SK-N-SH (cell line): ENCODE measurements around the gene SNX6. TPM values are rescaled to one million over a fixed set of nuclear protein-coding genes. Genes with fewer than 3 reads are reported as not detected.

ENCODE experiments used
- CTCF ChIA-PET: fragments of 300-600, 350-600 bp; formaldehyde crosslinking; extraction: SDS; loops from one replicate; lab custom pipeline; 2021; lab: Yijun Ruan, JAX
- POLR2A ChIA-PET: fragments of 350-600 bp; sonication (Branson Sonifier 250); formaldehyde crosslinking; extraction: SDS; loops from one replicate; lab custom pipeline; 2020; ENCODE audit warnings: antibody characterized with exemption, inconsistent platforms; lab: Yijun Ruan, JAX
- DNase-seq: peaks from one replicate; pipeline ENCODE4 v3.0.0; 2012
- H2AFZ ChIP-seq: fragments of 200-600 bp; sonication (generic); 2 replicates; pipeline ENCODE4 v1.8.1; 2016; ENCODE audit warnings: antibody characterized with exemption, mild to moderate bottlenecking, low read depth
- H3F3A ChIP-seq: fragments of 200-600 bp; sonication (generic); replicated peaks from 2 replicates; pipeline ENCODE3; 2016; ENCODE audit warnings: antibody characterized with exemption, mild to moderate bottlenecking; ENCODE audit not compliant: insufficient read depth
- H3K27ac ChIP-seq, 2 experiments: fragments of 200-500 bp in 1 of 2; fragments of 200-600 bp in 1 of 2; sonication (Bioruptor generic) in 1 of 2; sonication (generic), shearing (Covaris generic) in 1 of 2; 2 replicates each; pipeline versions ENCODE4 v1.5.1 to v1.6.1; 2014 to 2016; ENCODE audit warnings: low read depth in 2 of 2, inconsistent platforms in 1 of 2, low read length in 1 of 2, mild to moderate bottlenecking in 1 of 2, mixed read lengths in 1 of 2
- H3K27me3 ChIP-seq: fragments of 200-600 bp; sonication (generic), shearing (Covaris generic); 2 replicates; pipeline ENCODE4 v1.6.1; 2016; ENCODE audit warnings: mixed run types; ENCODE audit not compliant: insufficient read depth
- H3K36me3 ChIP-seq, 2 experiments: fragments of 200-500 bp in 1 of 2; fragments of 200-600 bp in 1 of 2; sonication (Bioruptor generic) in 1 of 2; sonication (generic) in 1 of 2; replicated peaks in 1 of 2; 2 replicates each; pipeline versions ENCODE3 to v1.5.1; 2014 to 2016; ENCODE audit warnings: low read length in 1 of 2, mild to moderate bottlenecking in 1 of 2; ENCODE audit not compliant: insufficient read depth in 2 of 2, control insufficient read depth in 1 of 2
- H3K4me1 ChIP-seq, 2 experiments: fragments of 200-500 bp in 1 of 2; fragments of 200-600 bp in 1 of 2; sonication (Bioruptor generic) in 1 of 2; sonication (generic), shearing (Covaris generic) in 1 of 2; 2 replicates each; pipeline versions ENCODE4 v1.5.1 to v1.6.1; 2014 to 2016; ENCODE audit warnings: low read depth in 1 of 2, low read length in 1 of 2, mixed run types in 1 of 2; ENCODE audit not compliant: insufficient read depth in 2 of 2, control insufficient read depth in 1 of 2
- H3K4me2 ChIP-seq: fragments of 200-600 bp; sonication (generic), shearing (Covaris generic); 2 replicates; pipeline ENCODE4 v1.6.1; 2017; ENCODE audit warnings: mixed run types
- H3K4me3 ChIP-seq, 2 experiments: fragments of 200-500 bp in 1 of 2; fragments of 200-600 bp in 1 of 2; sonication (Bioruptor generic) in 1 of 2; sonication (generic), shearing (Covaris generic) in 1 of 2; 2 replicates each; pipeline versions ENCODE4 v1.5.1 to v1.8.1; 2014 to 2016; ENCODE audit warnings: low read depth in 2 of 2, inconsistent platforms in 1 of 2, low read length in 1 of 2, mild to moderate bottlenecking in 1 of 2, mixed read lengths in 1 of 2, moderate library complexity in 1 of 2
- H3K79me2 ChIP-seq: fragments of 200-600 bp; sonication (generic); 2 replicates; pipeline ENCODE4 v1.8.1; 2017; ENCODE audit warnings: mild to moderate bottlenecking; ENCODE audit not compliant: insufficient read depth
- H3K9ac ChIP-seq: fragments of 200-600 bp; sonication (generic); 2 replicates; pipeline ENCODE4 v1.6.1; 2017; ENCODE audit warnings: mixed run types
- H3K9me2 ChIP-seq: fragments of 200-600 bp; sonication (generic); 2 replicates; pipeline ENCODE4 v1.6.1; 2017; ENCODE audit warnings: mixed run types
- H3K9me3 ChIP-seq: fragments of 200-600 bp; sonication (generic); 2 replicates; pipeline ENCODE4 v1.6.1; 2017; ENCODE audit warnings: mixed run types, mild to moderate bottlenecking, moderate library complexity
- H4K20me1 ChIP-seq: fragments of 200-600 bp; sonication (generic); 2 replicates; pipeline ENCODE4 v1.6.1; 2017; ENCODE audit warnings: mild to moderate bottlenecking, mixed run types; ENCODE audit not compliant: insufficient read depth
- CHD2 ChIP-seq: fragments of 150-350 bp; IDR thresholded peaks from 2 replicates; pipeline ENCODE4 v1.6.1; 2018; ENCODE audit warnings: low read length; ENCODE audit not compliant: partially characterized antibody
- EP300 ChIP-seq, 2 experiments: IDR thresholded peaks; 2 replicates each; pipeline versions ENCODE4 v1.4.0 to v1.6.1; 2012; ENCODE audit warnings: borderline replicate concordance in 1 of 2, low read depth in 1 of 2, low read length in 1 of 2
- EZH2phosphoT487 ChIP-seq: fragments of 200-600 bp; sonication (generic); IDR thresholded peaks from 2 replicates; pipeline ENCODE4 v1.6.1; 2017; ENCODE audit warnings: low read depth, mixed run types, mild to moderate bottlenecking, antibody characterized with exemption, moderate library complexity, borderline replicate concordance
- FOXM1 ChIP-seq: IDR thresholded peaks from 2 replicates; pipeline ENCODE4 v1.4.0; 2012; ENCODE audit warnings: low read depth, mild to moderate bottlenecking
- MEF2A ChIP-seq: IDR thresholded peaks from 2 replicates; pipeline ENCODE4 v1.4.0; 2012; ENCODE audit warnings: low read depth, borderline replicate concordance
- NFIC ChIP-seq: IDR thresholded peaks from 2 replicates; pipeline ENCODE4 v1.4.0; 2012; ENCODE audit warnings: borderline replicate concordance
- POLR2AphosphoS5 ChIP-seq: IDR thresholded peaks from 2 replicates; pipeline ENCODE4 v1.6.1; 2012; ENCODE audit warnings: low read depth, low read length
- RAD21 ChIP-seq: IDR thresholded peaks from 2 replicates; pipeline ENCODE4 v1.6.1; 2012; ENCODE audit warnings: mild to moderate bottlenecking, low read length
- RCOR1 ChIP-seq: fragments of 150-350 bp; IDR thresholded peaks from 2 replicates; pipeline ENCODE4 v1.6.1; 2017; ENCODE audit warnings: antibody characterized with exemption, low read length
- RFX5 ChIP-seq: IDR thresholded peaks from 2 replicates; pipeline ENCODE4 v1.6.1; 2012; ENCODE audit warnings: mild to moderate bottlenecking, improper control_type of control experiment, low read length
- RXRA ChIP-seq: IDR thresholded peaks from 2 replicates; pipeline ENCODE4 v1.4.0; 2012; ENCODE audit warnings: low read depth, mild to moderate bottlenecking, borderline replicate concordance
- SIN3A ChIP-seq: IDR thresholded peaks from 2 replicates; pipeline ENCODE4 v1.6.1; 2012; ENCODE audit warnings: low read depth, mild to moderate bottlenecking, low read length, moderate library complexity, borderline replicate concordance
- TAF1 ChIP-seq: IDR thresholded peaks from 2 replicates; pipeline ENCODE4 v1.6.1; 2012; ENCODE audit warnings: low read depth, mild to moderate bottlenecking, low read length, moderate library complexity, borderline replicate concordance
- TCF12 ChIP-seq: IDR thresholded peaks from 2 replicates; pipeline ENCODE4 v1.4.0; 2012
- YY1 ChIP-seq: IDR thresholded peaks from 2 replicates; pipeline ENCODE4 v1.4.0; 2012; ENCODE audit warnings: low read depth, mild to moderate bottlenecking
- WGBS: methylation state at CpG from one replicate; pipeline ENCODE4 v1.1.6; 2017; ENCODE audit warnings: low lambda C conversion rate; 5-methylcytosine and 5-hydroxymethylcytosine counted together
- polyA plus RNA-seq, 3 experiments: library from polyadenylated mRNA; depleted of rRNA; stranded (reverse); fragments of >200 nt; gene quantifications; 2 replicates each; pipeline ENCODE4 v1.2.3, GENCODE V29; 2012
- TF ChIP-seq, protein P1 (sequence below): IDR thresholded peaks from 2 replicates; pipeline ENCODE4 v1.4.0; 2012; ENCODE audit warnings: low read depth
- TF ChIP-seq, protein P2 (sequence below): IDR thresholded peaks from 2 replicates; pipeline ENCODE4; 2012

Gene SNX6
- polyA plus RNA-seq, 1 of the 3 experiments (the other 2 are of a cell fraction), result 33.1 TPM

DNA sequence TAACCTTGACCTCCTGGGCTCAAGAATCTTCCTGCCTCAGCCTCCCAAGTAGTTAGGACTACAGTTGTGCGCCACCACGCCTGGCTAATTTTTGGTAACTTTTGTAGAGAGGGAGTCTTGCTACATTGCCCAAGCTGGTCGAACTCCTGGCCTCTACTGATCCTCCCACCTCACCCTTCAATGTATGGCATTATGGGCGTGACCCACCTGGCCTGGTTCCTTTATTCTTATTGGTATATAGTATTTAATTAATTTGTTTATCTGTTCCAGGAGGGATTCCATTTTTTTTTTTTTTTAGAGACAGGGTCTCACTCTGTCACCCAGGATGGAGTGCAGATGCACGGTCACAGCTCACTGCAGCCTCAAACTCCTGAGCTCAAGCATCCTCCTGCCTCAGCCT is 49.6 kb downstream of the SNX6 start (continued):
- TF ChIP-seq YY1 (no peak), RAD21 (no peak)

DNA sequence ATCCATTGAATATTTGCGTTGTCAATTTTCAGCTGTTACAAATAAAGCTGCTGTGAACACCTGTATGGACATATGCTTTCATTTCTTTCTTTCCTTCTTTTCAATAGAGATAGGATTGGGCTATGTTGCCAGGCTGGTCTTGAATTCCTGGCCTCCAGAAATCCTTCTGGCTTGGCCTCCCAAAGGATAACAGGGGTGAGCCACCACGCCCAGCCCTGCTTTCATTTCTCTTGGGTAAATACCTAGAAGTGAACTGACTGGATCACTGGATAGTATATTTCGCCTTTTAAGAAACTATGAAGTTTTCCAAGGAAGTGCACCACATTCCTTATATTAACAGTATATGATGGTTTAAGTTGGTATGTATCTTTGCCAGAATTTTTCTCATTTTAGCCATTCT is 58.2 kb downstream of the SNX6 start:
- H3K9ac ChIP-seq, result no peak overlapping the region
- 93% methylated on average over 3 of the region's 3 CpGs for WGBS
- no peak overlapping the region for H3K27ac ChIP-seq
- no peaks in the 10 kb centered on the region for H3K9me2 ChIP-seq
- H3K9me3 ChIP-seq, result no peaks in the 10 kb centered on the region
- H3K27me3 ChIP-seq, result no peaks in the 10 kb centered on the region
- peaks cover 10% of the 10 kb centered on the region for H3F3A ChIP-seq
- ChIA-PET CTCF (no interaction called here), POLR2A (no interaction called here)
- H2AFZ ChIP-seq, result no peak overlapping the region
- H3K4me3 ChIP-seq, result no peak overlapping the region
- DNase-seq, result no peak
- no peaks in the 10 kb centered on the region for H4K20me1 ChIP-seq
- TF ChIP-seq RCOR1, result no peak
- no peak for TF ChIP-seq TAF1
- no peak for TF ChIP-seq RFX5
- TF ChIP-seq POLR2AphosphoS5, result no peak
- TF ChIP-seq EP300 (IDR thresholded peaks at IDR 0.05; ENCODE audit: borderline replicate concordance in 1 of 2, low read depth in 1 of 2, low read length in 1 of 2), result no peak
- H3K4me2 ChIP-seq, result no peak overlapping the region
- peaks cover 20 to 75% of the 10 kb centered on the region in 2 experiments for H3K36me3 ChIP-seq
- peaks cover 3% of the 10 kb centered on the region; the same call in 1 of the 2 replicates for H3K79me2 ChIP-seq
- H3K4me1 ChIP-seq, result no peaks in the 10 kb centered on the region

DNA sequence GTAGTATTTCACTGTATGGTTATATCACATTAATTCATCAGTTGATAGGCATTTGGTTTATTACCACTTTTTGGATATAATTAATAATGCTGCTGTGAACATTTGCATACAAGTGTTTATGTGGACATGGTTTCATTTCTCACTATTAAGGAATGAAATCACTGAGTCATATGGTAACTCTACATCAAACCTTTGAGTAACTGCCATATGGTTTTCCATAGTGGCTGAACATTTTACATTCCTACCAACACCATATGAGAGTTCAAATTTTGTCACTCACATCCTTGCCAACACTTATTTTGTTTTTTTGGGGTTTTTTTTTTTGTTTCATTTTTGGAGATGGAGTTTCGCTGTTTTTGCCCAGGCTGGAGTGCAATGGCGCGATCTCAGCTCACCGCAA is 60.2 kb downstream of the SNX6 start:
- TF ChIP-seq MEF2A (no peak), FOXM1 (no peak), RXRA (no peak), NFIC (no peak), RCOR1 (no peak), TCF12 (no peak), EP300 (IDR thresholded peaks at IDR 0.05; ENCODE audit: borderline replicate concordance in 1 of 2, low read depth in 1 of 2, low read length in 1 of 2) (no peak), EZH2phosphoT487 (no peak), SIN3A (no peak), CHD2 (no peak)
- TF ChIP-seq, protein P1, sequence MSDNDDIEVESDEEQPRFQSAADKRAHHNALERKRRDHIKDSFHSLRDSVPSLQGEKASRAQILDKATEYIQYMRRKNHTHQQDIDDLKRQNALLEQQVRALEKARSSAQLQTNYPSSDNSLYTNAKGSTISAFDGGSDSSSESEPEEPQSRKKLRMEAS, result no peak
- TF ChIP-seq, protein P2, sequence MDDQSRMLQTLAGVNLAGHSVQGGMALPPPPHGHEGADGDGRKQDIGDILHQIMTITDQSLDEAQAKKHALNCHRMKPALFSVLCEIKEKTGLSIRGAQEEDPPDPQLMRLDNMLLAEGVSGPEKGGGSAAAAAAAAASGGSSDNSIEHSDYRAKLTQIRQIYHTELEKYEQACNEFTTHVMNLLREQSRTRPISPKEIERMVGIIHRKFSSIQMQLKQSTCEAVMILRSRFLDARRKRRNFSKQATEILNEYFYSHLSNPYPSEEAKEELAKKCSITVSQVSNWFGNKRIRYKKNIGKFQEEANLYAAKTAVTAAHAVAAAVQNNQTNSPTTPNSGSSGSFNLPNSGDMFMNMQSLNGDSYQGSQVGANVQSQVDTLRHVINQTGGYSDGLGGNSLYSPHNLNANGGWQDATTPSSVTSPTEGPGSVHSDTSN, result no peak
- Histone ChIP-seq H3K9me2 (no peaks in the 10 kb centered on the region), H3K4me1 (no peaks in the 10 kb centered on the region), H3K36me3 (peaks cover 20 to 81% of the 10 kb centered on the region in 2 experiments), H3K4me3 (no peak overlapping the region), H3K9ac (no peak overlapping the region), H2AFZ (no peak overlapping the region), H3K79me2 (peaks cover 3% of the 10 kb centered on the region; the same call in 1 of the 2 replicates), H4K20me1 (no peaks in the 10 kb centered on the region), H3K4me2 (no peak overlapping the region), H3F3A (peaks cover 16% of the 10 kb centered on the region), H3K27me3 (no peaks in the 10 kb centered on the region), H3K27ac (no peak overlapping the region), H3K9me3 (no peaks in the 10 kb centered on the region)
- DNase-seq, result no peak
- ChIA-PET POLR2A (no interaction called here), CTCF (no interaction called here)
- WGBS, result 97% methylated on average over 4 of the region's 4 CpGs
